ENCODE results near the gene RIC8B. TPM values are rescaled to one million over a fixed set of nuclear protein-coding genes. Genes with fewer than 3 reads are reported as not detected.

RIC8B gene
- total RNA-seq, 1 donor from 2014 or later, result 25.2 TPM

- DNase-seq, result no peak
- Histone ChIP-seq H3K36me3 (peaks cover 15% of the 10 kb centered on the region), H3K4me1 (peaks cover 33% of the 10 kb centered on the region), H3K9me3 (replicated peaks) (no peaks in the 10 kb centered on the region), H3K27ac (replicated peaks) (peak overlapping the region; percentile 41), H3K4me3 (no peak overlapping the region), H3K27me3 (ENCODE audit: low read depth) (no peaks in the 10 kb centered on the region)
- TF ChIP-seq CTCF (IDR thresholded peaks at IDR 0.05; ENCODE audit: borderline replicate concordance), result no peak
- intact Hi-C loops (cut with micrococcal nuclease), result no loop called here
These were observed 27.5 kb downstream of the RIC8B start for GRCh38 chr12:106801830-106802533.

GRCh38 chr12:106804668-106805067 is 30.2 kb downstream of the RIC8B start:
- no peak for TF ChIP-seq CTCF (IDR thresholded peaks at IDR 0.05; ENCODE audit: borderline replicate concordance)
- intact Hi-C loops (cut with micrococcal nuclease), result no loop called here
- no peaks in the 10 kb centered on the region for H3K9me3 ChIP-seq (replicated peaks)
- no peaks in the 10 kb centered on the region for H3K27me3 ChIP-seq (ENCODE audit: low read depth)
- no peak for DNase-seq
- H3K36me3 ChIP-seq, result peaks cover 17% of the 10 kb centered on the region
- H3K27ac ChIP-seq (replicated peaks), result no peak overlapping the region
- H3K4me3 ChIP-seq, result no peak overlapping the region
- H3K4me1 ChIP-seq, result peaks cover 33% of the 10 kb centered on the region

- DNase-seq, result no peak
- no peak overlapping the region for H3K4me3 ChIP-seq
These were observed 40.2 kb downstream of the RIC8B start for GRCh38 chr12:106814714-106815113.

GRCh38 chr12:106815741-106816140 is 41.3 kb downstream of the RIC8B start:
- peaks cover 15% of the 10 kb centered on the region for H3K36me3 ChIP-seq
- TF ChIP-seq CTCF (IDR thresholded peaks at IDR 0.05; ENCODE audit: borderline replicate concordance), result no peak
- H3K27me3 ChIP-seq (ENCODE audit: low read depth), result no peaks in the 10 kb centered on the region
- no peak overlapping the region for H3K4me3 ChIP-seq
- H3K27ac ChIP-seq (replicated peaks), result no peak overlapping the region
- intact Hi-C loops (cut with micrococcal nuclease), result no loop called here
- DNase-seq, result no peak
- no peaks in the 10 kb centered on the region for H3K9me3 ChIP-seq (replicated peaks)
- H3K4me1 ChIP-seq, result no peaks in the 10 kb centered on the region

More at GRCh38 chr12:106814714-106815113, 40.2 kb downstream of the RIC8B start:
- intact Hi-C loops (cut with micrococcal nuclease), result no loop called here
- Histone ChIP-seq H3K9me3 (replicated peaks) (no peaks in the 10 kb centered on the region), H3K4me1 (no peaks in the 10 kb centered on the region), H3K36me3 (peaks cover 15% of the 10 kb centered on the region), H3K27me3 (ENCODE audit: low read depth) (no peaks in the 10 kb centered on the region), H3K27ac (replicated peaks) (no peak overlapping the region)
- no peak for TF ChIP-seq CTCF (IDR thresholded peaks at IDR 0.05; ENCODE audit: borderline replicate concordance)

- H3K9me3 ChIP-seq (replicated peaks), result no peaks in the 10 kb centered on the region
- no peak for TF ChIP-seq CTCF (IDR thresholded peaks at IDR 0.05; ENCODE audit: borderline replicate concordance)
- H3K27me3 ChIP-seq (ENCODE audit: low read depth), result no peaks in the 10 kb centered on the region
- no peaks in the 10 kb centered on the region for H3K4me1 ChIP-seq
- H3K4me3 ChIP-seq, result no peak overlapping the region
- H3K27ac ChIP-seq (replicated peaks), result no peak overlapping the region
- peaks cover 15% of the 10 kb centered on the region for H3K36me3 ChIP-seq
- DNase-seq, result no peak
- intact Hi-C loops (cut with micrococcal nuclease), result no loop called here
These were observed 41.7 kb downstream of the RIC8B start for GRCh38 chr12:106816231-106816630.
